ENCODE results near the gene BSND.
"Not testable (repeated sequence)": the region's sequence is repeated elsewhere in the genome, so short reads cannot be mapped to it uniquely, and the experiment has no call there.

Gene BSND

DNA sequence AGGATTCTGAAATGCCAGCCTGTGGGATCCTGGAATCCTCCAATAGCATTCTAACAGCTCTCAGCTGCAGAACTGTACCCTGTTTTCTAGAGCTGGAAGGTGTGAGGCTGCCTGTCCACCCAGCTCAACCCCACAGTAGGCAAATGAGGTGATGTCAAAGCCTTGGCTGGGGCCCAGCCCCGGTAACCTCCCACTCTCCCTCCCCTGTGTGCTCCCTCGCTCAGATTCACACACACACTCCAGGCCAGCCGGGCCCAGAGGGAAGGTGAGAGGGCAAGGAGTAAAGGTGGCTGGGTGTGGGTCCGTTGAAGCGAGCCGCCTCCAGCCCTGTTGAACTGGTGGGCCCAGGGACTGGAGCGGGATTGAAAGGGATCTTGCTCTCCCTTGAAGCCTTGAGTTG lies at the start of gene BSND:
Gene BSND (plus strand): TSS at position 257 of the 400 bp plus-strand sequence. CDS start 254 bp downstream, outside the sequence.
- no peak for DNase-seq

DNA sequence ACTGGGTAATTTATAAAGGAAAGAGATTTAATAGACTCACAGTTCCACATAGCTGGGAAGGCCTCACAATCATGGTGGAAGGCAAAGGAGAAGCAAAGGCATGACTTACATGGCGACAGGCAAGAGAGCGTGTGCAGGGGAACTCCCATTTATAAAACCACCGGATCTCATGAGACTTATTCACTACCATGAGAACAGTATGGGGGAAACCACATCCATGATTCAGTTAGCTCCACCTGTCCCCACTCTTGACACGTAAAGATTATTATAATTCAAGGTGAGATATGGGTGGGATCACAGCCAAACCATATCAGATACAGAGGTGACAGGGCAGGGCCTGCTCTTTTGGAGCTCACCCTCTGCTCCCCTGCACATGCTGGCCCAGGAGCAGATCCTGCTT lies 49.7 kb upstream of the BSND start:
- DNase-seq = no peak

DNA sequence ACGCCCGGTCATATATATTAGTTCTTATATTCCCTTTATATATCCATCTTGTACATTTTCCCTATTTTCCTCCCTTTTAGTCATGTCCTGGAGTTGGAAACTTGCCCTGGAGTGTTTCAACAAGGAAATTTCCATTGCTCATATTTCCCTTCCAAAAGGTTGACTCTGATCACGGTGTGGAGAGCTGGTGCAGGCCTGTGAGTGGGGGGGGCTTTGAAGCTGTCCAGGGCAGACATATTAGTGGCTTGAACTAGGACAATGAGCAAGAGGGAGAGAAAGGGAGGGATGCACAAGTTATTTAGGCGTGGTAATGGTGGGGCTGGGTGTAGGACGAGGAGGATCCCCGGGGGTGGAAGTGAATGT lies 48.7 kb upstream of the BSND start:
- DNase-seq = peak in 2 of 56 donors; percentile 17 to 39

DNA sequence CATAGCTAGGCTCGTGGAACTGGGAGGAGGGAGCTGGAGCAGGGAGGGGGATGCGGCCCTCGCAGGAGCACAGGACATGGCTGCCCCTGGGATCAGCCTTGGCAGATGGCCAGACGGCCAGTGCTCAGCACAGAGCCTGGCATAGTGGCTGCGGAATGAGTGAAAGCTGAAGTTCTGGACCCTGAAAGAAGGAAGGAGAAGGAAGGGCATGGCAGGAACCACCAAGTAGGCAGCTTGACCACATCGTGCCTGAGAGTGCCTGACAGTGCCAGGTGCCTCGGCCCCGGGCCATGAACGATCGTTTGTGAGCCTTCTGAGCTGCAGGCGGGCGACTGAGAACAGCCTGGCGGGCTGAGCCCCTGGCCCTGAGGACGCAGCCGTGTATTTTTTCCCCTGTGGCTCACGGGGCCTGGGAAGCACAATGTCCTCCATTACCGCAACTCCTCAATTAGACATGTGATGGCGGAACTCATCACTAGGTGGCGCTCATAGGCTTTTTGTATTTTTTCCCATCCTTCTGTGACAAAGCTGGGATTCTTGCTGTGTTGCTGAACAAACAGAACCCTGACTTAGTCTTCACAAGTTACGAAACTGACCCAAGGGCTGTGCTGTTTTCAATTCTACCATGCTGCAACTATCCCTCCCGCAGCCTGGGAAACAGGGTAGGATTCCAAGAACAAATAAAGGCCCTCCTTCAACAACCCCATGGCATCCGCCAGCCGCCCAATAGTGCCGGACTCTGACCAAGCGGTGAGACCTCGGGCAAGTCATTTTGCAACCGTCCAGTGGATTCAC lies 48.2 kb upstream of the BSND start:
- peak in 53 of 56 donors; percentile 27 to 94 (median 63) for DNase-seq

DNA sequence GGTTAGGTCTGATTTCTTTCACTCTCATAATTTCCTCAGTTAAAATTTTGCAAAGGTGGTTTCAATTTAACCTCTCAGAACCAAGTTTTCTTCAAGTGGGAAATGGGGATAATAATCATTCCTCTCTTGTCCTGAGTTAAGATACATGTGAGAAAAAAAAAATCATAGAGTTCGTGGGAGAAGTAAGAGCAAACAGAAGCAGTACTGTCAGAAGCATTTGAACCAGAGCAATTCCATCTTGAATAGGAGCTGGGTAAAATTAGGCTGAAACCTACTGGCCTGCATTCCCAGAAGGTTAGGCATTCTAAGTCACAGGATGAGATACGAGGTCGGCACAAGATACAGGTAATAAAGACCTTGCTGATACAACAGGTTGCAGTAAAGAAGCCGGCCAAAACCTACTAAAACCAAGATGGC lies 46.9 kb upstream of the BSND start:
- no peak for DNase-seq

DNA sequence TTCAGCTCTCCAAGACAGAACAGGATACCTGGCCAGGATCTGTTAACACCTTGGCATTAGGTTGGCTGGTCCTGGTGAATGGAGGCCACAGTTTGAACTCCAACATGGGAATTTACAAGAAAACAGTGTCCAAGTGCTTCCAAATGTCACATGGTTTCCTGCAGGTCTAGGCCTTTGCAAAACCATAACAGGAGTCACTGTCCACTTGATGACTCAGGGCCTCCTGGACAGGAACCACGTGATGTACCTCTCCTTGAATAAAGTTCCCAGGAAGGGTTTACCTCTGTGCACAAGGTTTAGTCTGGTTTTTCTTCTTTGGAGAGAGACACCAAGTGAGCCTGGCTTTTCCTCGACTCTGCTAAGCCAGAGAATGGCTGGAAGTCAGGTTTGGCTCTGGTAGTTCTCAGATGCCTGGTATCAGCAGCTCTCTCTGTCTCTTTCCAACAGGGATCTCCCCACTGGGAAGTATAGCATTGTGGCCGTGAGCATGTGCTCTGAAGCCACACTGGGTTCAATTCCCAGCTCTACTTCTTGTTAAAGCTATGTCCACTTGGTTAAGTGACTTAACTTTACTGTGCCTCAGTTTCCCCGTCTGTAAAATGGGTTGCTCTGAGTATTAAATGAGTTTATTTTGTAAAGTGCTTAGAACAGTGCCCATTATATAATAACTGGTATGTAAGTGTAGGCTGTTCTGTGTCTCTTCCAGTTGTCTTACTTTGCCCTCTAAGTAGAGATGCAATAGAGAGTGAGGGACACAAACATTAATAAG lies 45.6 kb upstream of the BSND start:
- DNase-seq = no peak

DNA sequence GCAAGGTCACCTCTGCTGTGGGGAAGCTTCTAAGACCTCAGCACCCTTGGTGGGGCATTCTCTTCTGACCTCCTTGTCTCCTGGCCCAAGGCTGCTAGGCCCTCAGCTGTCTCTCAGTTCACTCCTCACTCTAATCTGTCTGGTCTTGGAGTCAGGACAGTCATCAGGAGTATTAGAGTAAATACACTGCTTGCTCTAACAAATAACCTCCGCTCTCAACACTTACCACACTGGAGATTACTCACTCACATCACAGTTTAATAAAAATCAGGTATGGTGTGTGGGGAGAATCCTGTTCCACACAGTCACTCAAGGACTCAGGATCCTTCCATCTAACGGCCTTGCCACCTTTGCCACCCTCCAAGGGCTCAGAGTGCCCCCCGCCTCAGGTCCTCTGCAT lies 44.9 kb upstream of the BSND start:
- no peak for DNase-seq

DNA sequence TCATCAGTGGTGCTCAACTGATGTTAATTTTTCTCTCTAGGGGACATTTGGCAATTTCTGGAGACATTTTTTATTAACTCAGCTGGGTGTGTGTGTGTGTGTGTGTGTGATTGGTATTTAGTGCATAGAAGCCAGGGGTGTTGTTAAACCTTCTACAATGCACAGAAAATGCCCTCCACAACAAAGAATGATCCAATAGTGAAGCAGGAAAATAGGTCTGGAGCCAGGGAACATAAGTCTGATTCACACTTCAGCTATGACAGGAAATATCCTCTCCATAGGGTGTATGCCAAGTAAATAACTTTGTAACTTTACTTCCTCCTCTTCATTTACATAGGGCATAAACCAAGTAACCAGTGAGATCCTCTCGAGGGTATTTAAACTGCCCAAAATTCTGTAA lies 43.4 kb upstream of the BSND start:
- no peak for DNase-seq

DNA sequence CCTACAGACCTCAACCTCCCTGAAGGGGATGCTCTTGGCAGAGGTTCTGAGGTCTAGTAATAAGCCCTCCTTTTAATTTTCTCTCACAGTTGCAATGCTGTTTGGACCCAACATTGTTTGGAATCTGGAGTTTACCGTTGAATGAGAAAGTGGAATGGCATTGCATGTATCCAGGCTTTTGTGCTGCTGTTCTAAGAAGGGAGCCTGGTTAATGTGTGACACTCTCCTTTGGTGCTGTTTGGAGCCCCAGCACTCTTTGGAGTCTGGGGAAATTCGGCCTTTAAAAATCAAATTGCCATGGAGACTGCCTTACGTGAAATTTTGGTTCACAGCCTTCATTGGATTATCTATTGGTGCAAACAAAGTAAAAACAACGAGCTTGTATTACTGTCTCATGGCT lies 42.0 kb upstream of the BSND start:
- DNase-seq = no peak

DNA sequence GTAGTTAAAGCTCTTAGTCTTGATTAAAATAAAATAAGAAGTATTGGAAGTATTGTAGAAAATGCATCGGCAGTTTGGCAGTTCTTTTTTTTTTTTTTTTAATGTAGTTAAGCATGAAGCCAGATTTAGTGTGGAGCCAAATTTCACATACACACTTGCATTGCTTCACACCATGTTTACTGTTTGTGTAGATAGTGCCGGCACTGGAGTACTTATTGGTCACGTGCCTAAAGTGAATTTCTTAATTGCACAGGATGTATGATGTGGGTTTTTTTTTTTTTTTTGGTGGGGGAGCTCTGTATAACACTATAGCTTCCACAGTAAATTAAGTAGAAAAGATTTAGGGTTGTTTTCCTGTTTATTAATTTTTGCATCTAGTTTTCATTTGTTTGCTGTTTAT lies 39.5 kb upstream of the BSND start:
- no peak for DNase-seq

DNA sequence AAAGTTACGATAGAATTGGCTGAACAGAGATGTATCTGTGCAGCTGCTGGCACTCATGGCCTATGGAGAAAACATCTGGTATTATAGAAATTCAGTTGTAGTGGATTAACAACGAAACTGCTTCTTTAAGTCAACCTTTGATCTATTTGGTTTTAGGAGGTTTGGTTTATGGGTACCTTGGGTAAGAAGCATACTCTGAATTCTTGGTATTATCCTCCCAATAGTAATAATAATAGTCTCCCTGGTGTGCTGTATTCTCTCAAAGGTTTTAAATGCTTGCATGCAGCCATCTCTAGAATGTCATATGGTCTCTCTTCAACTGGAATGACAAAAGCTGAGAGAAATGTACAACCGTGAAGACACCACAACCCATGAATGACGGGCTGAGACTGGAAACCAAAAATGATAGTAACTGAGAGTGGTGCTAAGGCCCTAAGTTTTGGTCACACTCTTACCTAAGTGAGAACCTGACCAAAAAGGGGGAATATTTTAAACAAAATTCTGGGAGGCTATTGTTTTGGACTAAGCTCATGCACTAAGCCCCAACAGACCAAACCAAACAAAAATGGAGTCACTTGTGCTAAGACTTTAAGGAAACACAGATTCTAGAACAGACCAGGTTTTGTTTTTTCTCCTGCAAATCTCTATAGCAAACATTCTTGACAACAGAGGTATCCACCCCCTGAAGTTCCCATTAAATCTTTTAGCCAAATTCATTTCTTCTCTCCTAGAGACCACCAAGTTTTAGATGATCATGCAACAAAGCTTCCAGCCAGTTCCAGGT lies 35.9 kb upstream of the BSND start:
- DNase-seq = no peak

DNA sequence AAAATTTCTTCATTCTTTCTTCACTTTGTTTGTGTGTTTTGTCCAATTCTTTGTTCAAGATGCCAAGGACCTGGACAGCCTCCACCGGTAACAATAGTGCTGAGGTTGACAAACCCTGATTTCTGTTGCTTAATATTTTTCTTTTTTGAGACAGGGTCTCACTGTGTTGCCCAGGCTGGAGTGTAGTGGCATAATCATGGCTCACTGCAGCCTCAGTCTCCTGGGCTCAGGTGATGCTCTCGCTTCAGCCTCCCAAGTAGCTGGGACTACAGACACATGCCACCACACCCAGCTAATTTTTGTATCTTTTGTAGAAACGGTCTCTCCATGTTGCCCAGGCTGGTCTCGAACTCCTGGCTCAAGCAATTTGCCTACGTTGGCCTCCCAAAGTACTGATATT lies 34.9 kb upstream of the BSND start:
- DNase-seq = not testable (repeated sequence)

DNA sequence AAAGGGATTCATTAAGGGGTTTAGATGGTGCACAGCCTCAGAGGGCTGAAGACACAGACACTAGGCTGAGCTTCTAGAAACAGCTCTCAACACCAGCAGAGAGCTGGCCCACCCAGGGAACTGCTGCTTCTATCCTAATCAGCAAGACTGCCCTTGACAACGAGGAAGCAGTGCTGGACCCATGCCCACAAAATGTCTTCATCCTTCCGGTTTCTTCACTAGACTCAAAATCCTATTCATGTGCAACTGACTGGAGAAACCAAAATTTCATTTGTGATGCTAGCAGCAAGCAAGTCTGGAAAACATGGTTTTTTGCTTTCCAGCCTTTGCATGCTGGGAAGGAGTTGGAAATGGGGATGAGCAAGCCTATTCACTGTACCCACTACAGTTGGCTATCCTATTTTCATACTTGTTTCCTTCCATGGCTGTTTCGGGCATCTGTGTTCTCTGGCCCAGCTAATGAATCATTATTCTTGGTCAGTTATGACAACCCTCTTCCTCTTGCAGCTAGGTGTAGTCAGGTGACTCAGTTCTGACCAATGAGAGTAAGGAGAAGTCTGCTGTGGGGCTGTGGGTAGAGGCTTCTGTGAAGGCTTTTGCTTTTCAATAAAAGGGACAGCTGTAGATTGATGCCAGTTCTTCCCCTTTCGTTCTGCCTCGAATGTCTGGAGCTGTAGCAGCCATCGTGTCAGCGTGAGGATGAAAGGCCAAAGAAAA lies 33.0 kb upstream of the BSND start:
- peak in 4 of 56 donors; percentile 7 to 24 (median 10) for DNase-seq

DNA sequence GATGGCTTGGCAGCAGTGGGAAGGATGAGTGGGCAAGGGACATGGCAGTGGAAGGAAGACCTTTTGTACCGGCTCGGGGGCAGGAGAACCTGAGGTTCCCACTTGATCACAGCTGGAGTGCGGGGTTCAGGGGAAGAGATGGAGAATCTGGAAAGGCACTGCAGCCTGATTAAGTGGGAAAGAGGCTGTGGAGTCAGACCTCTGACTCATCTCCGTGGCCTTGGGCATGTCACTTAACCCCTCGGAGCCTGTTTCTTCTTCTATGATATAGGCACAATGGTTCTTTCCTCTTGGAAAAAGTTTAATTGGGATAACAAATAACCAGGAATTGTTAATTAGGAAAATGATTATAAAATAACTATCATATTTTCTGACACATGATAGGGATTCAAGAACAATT lies 31.4 kb upstream of the BSND start:
- DNase-seq = no peak

DNA sequence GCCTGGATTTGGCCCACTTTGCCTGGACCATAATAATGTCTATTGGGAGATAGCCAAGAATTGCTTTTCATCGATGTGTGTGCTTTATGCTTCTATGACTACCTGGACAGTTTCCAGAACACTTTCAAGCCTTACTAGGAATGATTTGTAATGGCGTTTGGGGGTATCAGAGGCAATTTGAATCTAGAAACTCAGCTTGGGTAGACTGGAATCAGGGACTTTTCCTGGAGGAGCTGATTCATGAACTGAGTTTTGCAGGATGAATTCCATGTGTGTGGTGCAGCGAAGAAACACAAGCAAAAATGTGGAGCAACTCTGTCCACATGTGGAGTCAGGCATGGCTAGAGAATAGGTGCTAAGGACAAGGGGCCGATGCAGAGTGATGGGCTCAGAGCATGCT lies 30.2 kb upstream of the BSND start:
- DNase-seq = no peak

DNA sequence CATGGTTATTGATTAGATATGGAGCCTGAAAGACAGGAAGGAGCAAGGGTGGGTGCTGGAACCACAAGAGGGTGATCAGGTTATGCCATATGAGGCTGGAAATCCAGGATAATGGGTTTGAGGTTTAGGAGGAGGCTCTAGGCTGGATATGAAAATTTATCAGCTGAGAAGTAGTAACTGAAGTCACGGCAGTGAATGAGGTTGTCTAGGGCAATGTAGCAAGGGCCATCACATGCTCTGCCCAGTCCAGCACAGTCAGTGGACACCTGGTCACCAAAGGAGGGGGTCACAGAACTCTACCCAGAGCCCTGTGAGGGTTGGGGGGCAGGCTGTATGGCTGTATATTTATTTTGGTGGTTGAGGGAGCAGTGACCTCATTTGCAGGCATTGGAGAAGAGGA lies 28.9 kb upstream of the BSND start:
- no peak for DNase-seq

DNA sequence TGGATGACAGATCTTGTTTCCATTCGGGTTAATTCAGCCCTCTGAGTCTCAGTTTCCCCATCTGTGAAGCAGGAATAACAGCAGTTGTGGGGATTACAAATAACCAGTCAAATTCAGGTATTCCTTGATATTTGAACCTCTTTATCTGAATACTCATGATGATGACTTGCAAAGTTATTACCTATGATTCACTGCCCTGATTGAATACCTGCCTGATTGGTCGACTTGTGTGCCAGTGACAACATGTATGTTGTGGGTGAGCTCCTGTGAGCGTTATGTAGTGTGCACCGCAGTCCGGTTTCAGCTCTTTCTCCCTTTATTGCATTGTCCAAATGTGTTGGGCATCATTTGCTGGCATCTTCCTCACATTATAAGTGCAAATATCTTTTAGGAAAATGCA lies 27.8 kb upstream of the BSND start:
- no peak for DNase-seq

DNA sequence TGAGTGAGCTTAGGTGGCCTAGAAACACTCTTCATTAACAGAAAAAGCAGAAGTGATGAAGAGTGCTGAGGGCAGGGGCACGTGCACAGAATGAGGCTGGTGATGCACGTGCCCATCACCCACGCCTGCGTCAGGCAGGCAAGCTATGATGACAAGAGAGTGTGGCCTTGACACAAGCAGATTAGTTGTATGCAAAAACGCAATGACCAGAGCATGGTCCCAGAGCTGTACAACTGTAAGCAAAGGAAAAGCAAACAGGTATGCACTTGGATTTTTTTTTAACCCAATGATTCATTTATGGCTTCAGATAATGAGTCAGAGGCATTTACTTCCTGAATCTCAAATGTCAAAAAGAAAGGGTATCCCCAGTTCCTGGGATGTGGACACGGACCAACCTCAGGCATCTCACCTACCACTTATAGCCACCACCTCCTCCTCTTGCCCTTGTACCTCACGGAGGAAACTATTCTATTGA lies 27.4 kb upstream of the BSND start:
- DNase-seq = no peak

DNA sequence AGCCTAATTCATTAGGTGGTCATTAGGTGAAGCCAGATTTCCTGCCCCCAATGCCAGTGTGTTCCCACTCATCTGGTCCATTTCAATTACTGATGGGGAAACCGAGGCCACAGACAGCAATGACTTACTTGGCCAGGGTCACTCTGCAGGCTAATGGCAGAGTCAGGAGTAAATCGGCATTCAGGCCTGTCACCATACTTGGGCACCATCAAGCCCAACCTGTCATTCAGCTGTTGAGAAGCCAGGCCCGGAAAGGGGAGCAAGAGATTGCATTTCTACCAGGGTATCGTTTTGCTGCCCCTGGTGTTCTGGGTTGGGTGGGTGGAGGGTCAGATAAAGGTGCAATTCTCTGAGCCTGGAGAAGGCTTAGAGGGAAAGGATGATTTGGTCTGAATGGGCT lies 26.3 kb upstream of the BSND start:
- DNase-seq = no peak

DNA sequence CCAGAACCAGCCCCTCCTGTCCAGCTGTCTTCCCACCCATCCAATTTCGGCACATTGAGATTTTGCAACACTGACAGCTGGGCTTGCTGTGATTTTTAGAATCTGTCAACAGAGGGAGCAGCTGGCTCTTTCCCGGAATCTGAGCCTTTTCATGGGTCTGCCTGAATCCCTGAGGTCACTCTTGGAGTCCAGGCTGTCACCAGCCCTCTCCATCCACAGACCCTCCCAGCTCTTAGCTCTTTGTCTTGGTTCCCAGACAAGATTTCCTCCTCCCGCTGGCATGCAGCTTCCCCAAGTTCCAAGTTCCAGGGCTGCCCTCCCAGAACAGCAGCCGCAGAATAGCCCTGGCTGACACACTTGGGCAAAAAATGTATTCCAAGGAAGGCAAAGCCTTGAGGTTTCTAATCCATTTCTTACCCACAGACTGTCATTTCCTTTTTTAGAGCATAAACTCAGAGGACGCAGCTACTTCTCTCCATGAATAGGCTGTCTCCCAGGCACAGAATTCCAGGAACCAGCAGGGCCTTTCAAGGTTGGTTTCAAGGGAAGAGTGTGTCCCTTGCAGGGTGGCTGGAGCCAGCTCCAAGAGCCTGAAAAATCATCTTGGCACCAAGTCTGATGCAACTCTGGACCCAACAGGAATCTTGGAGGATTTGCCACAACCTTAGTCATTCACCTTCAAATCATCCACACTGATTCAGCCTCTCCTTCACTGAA lies 25.4 kb upstream of the BSND start:
- DNase-seq = peak in 25 of 56 donors; percentile 4 to 63 (median 23)
